ENCODE results near the gene FAM209A. TPM values are rescaled to one million over a fixed set of nuclear protein-coding genes. Genes with fewer than 3 reads are reported as not detected.
"Not testable (repeated sequence)": the region's sequence is repeated elsewhere in the genome, so short reads cannot be mapped to it uniquely, and the experiment has no call there.

FAM209A gene
- total RNA-seq, 2 experiments from 2014 or later: 6.4 to 7.1 TPM

DNA sequence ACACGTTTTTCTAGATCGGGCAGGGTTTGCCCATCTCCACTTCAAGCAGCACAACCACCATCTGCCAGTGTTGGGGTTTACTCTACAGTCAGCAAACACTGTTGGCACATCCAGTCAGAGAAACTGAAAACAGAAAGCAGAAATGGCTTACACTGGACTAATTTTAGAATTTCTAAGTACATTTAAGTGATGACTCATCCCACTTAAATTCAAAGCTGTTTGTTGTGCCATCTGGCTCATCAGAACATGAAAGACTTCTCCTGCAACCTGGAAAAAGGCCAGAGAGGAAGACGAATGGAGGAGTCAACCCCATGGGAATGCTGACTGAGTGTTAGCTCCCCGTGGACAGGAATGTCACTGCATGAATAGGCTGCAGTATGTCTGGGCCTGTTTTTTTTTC lies 30.3 kb downstream of the FAM209A start:
- TF ChIP-seq, protein P1, sequence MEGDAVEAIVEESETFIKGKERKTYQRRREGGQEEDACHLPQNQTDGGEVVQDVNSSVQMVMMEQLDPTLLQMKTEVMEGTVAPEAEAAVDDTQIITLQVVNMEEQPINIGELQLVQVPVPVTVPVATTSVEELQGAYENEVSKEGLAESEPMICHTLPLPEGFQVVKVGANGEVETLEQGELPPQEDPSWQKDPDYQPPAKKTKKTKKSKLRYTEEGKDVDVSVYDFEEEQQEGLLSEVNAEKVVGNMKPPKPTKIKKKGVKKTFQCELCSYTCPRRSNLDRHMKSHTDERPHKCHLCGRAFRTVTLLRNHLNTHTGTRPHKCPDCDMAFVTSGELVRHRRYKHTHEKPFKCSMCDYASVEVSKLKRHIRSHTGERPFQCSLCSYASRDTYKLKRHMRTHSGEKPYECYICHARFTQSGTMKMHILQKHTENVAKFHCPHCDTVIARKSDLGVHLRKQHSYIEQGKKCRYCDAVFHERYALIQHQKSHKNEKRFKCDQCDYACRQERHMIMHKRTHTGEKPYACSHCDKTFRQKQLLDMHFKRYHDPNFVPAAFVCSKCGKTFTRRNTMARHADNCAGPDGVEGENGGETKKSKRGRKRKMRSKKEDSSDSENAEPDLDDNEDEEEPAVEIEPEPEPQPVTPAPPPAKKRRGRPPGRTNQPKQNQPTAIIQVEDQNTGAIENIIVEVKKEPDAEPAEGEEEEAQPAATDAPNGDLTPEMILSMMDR (IDR thresholded peaks at IDR 0.05): no peak
- Histone ChIP-seq H3K27me3 (ENCODE audit: control insufficient read depth in 1 of 2, insufficient read depth in 2 of 2, low read length in 2 of 2) (no peaks in the 10 kb centered on the region), H3K36me3 (ENCODE audit: insufficient read depth, low read length) (no peaks in the 10 kb centered on the region), H3K9me3 (ENCODE audit: control insufficient read depth in 1 of 2, insufficient read depth in 1 of 2, low read length in 2 of 2) (no peaks in the 10 kb centered on the region), H3K27ac (ENCODE audit: low read depth in 1 of 2, low read length in 2 of 2) (no peak overlapping the region), H3K4me3 (ENCODE audit: low read length) (no peak overlapping the region), H3K4me1 (ENCODE audit: insufficient read depth, low read length) (no peaks in the 10 kb centered on the region)
- H3K27ac Mint-ChIP-seq: no peak overlapping the region
- POLR2A ChIA-PET: no interaction called here
- no peaks in the 10 kb centered on the region for H3K36me3 Mint-ChIP-seq (ENCODE audit: low read depth)
- H3K27me3 Mint-ChIP-seq: no peaks in the 10 kb centered on the region
- no peak overlapping the region for H3K4me3 Mint-ChIP-seq
- CTCF ChIA-PET: no interaction called here
- intact Hi-C loops (cut with DNase I, micrococcal nuclease): loop anchor here in 1 of 2 experiments (5.0 to 10.0 kb wide), 2 partner anchors 420 to 942 kb away; no protein-coding TSS in a partner anchor
- H3K9me3 Mint-ChIP-seq: no peaks in the 10 kb centered on the region
- ATAC-seq (ENCODE audit: poor library complexity): no peak
- no peaks in the 10 kb centered on the region for H3K4me1 Mint-ChIP-seq (ENCODE audit: low read depth)
- DNase-seq: peak in 3 of 14 experiments; percentile 16 to 29 (median 23)

DNA sequence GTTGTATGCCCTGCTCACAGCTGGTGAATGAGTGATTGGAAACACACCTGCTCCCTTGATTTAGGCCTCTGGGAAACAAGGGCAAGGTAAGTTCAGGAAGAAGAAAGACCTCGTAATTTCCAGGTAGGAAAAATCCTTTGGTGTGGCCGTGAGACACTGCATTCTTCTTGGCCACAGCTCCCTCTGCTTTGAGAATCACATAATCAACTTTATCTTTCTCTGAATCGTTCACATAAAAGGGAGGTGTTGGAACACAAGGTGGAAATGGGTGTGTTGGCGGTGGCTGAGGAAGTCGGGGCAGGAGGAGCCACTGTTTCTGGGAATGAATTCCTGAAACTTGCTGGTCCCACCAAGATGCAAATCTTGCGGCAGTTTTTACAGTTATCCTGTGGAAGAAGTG lies 34.4 kb downstream of the FAM209A start:
- H3K27ac ChIP-seq (ENCODE audit: low read depth in 1 of 2, low read length in 2 of 2): no peak overlapping the region
- intact Hi-C loops (cut with DNase I, micrococcal nuclease): loop anchor here in 1 of 2 experiments (10.0 kb wide), 1 partner anchor 416 kb away; no protein-coding TSS in a partner anchor
- CTCF ChIA-PET: no interaction called here
- Mint-ChIP-seq H3K4me1 (ENCODE audit: low read depth) (no peaks in the 10 kb centered on the region), H3K9me3 (no peaks in the 10 kb centered on the region), H3K4me3 (no peak overlapping the region), H3K27ac (no peak overlapping the region), H3K27me3 (no peaks in the 10 kb centered on the region), H3K36me3 (ENCODE audit: low read depth) (no peaks in the 10 kb centered on the region)
- H3K27me3 ChIP-seq (ENCODE audit: control insufficient read depth in 1 of 2, insufficient read depth in 2 of 2, low read length in 2 of 2): peaks cover 0 to 2% of the 10 kb centered on the region in 2 experiments
- ATAC-seq (ENCODE audit: poor library complexity) (no peak), DNase-seq (no peak)
- no peak overlapping the region for H3K4me3 ChIP-seq (ENCODE audit: low read length)
- H3K36me3 ChIP-seq (ENCODE audit: insufficient read depth, low read length): no peaks in the 10 kb centered on the region
- POLR2A ChIA-PET: no interaction called here
- TF ChIP-seq, protein P1 (IDR thresholded peaks at IDR 0.05): no peak
- no peaks in the 10 kb centered on the region for H3K9me3 ChIP-seq (ENCODE audit: control insufficient read depth in 1 of 2, insufficient read depth in 1 of 2, low read length in 2 of 2)
- no peaks in the 10 kb centered on the region for H3K4me1 ChIP-seq (ENCODE audit: insufficient read depth, low read length)

DNA sequence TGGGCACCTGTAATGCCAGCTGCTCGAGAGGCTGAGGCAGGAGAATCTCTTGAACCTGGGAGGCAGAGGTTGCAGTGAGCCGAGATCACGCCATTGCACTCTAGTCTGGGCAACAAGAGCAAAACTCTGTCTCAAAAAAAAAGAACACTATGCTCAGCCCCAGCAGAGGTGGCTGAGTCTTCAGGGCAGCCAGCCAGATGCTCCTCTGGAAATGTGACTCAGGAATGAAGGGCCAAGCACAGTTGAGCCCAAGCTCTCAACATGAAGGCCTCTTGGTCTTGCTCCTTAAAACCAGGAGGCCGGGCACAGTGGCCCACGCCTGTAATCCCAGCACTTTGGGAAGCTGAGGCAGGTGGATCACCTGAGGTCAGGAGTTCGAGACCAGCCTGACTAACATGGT lies 40.0 kb downstream of the FAM209A start:
- H3K27me3 ChIP-seq (ENCODE audit: control insufficient read depth in 1 of 2, insufficient read depth in 2 of 2, low read length in 2 of 2); DNase-seq; intact Hi-C loops (cut with DNase I, micrococcal nuclease); POLR2A ChIA-PET; H3K9me3 Mint-ChIP-seq; H3K4me1 Mint-ChIP-seq (ENCODE audit: low read depth); H3K4me3 Mint-ChIP-seq; H3K36me3 Mint-ChIP-seq (ENCODE audit: low read depth); H3K27me3 Mint-ChIP-seq; H3K27ac Mint-ChIP-seq; H3K4me3 ChIP-seq (ENCODE audit: low read length); H3K36me3 ChIP-seq (ENCODE audit: insufficient read depth, low read length); CTCF ChIA-PET; H3K4me1 ChIP-seq (ENCODE audit: insufficient read depth, low read length); H3K9me3 ChIP-seq (ENCODE audit: control insufficient read depth in 1 of 2, insufficient read depth in 1 of 2, low read length in 2 of 2); ATAC-seq (ENCODE audit: poor library complexity); H3K27ac ChIP-seq (ENCODE audit: low read depth in 1 of 2, low read length in 2 of 2): not testable (repeated sequence)

DNA sequence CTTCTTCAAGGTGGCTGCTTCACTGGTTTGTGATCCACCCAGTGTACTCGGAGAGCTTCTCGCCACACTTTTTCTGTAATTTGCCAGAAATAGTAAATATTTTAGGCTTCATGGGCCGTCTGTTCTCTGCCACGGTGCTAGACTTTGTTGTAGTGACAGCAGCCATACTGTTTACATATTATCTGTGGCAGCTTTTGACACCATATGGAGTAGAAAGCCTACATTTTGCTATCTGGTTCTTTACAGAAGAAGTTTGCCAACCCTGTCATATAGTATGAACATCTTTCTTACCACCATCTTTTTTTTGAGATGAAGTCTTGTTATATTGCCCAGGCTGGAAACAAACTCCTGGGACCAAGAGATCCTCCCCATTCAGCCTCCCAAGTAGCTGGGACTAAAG lies 41.0 kb downstream of the FAM209A start:
- ATAC-seq (ENCODE audit: poor library complexity) (no peak), DNase-seq (no peak)
- Mint-ChIP-seq H3K9me3 (no peaks in the 10 kb centered on the region), H3K4me1 (ENCODE audit: low read depth) (no peaks in the 10 kb centered on the region), H3K27me3 (peaks cover 15% of the 10 kb centered on the region), H3K36me3 (ENCODE audit: low read depth) (no peaks in the 10 kb centered on the region), H3K4me3 (no peak overlapping the region), H3K27ac (no peak overlapping the region)
- Histone ChIP-seq H3K4me3 (ENCODE audit: low read length) (no peak overlapping the region), H3K27me3 (ENCODE audit: control insufficient read depth in 1 of 2, insufficient read depth in 2 of 2, low read length in 2 of 2) (peaks cover 0 to 5% of the 10 kb centered on the region in 2 experiments), H3K27ac (ENCODE audit: low read depth in 1 of 2, low read length in 2 of 2) (no peak overlapping the region), H3K36me3 (ENCODE audit: insufficient read depth, low read length) (no peaks in the 10 kb centered on the region), H3K9me3 (ENCODE audit: control insufficient read depth in 1 of 2, insufficient read depth in 1 of 2, low read length in 2 of 2) (no peaks in the 10 kb centered on the region), H3K4me1 (ENCODE audit: insufficient read depth, low read length) (no peaks in the 10 kb centered on the region)
- intact Hi-C loops (cut with DNase I, micrococcal nuclease): no loop called here
- TF ChIP-seq, protein P1 (IDR thresholded peaks at IDR 0.05): no peak
- ChIA-PET POLR2A (no interaction called here), CTCF (interaction anchor here (1.1 kb wide), 1 partner anchor 8 kb away, joined by 3 read pairs; no protein-coding TSS in a partner anchor)
